NCI-H526 treated with DMSO at 0.1 percent for 48 hours (cell line): ENCODE results near the gene PLXNA4.

Experiments used
- DNase-seq: peaks from one replicate; lab custom pipeline; 2025; lab: John Stamatoyannopoulos, UW

Gene PLXNA4

GRCh38 chr7:132090444-132090843 is 485.8 kb downstream of the PLXNA4 start:
- no peak for DNase-seq

DNA sequence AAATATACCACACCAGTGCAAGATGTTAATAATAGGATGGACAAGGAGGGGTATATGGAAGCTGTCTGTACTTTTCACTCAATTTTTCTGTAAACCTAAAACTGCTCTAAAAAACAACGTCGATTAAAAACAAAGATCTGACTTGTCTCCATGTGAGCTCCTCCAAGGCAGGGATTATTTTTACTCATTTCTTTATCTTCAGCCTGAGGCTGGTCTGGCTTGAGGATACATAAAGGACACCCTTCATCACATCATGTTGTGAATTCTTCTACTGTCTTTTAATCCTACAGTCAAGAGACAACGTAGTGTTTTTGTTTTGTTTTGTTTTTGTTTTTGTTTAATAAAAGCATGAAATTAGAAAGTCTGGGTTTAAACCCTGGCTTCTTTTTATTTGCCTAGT is 486.9 kb downstream of the PLXNA4 start:
- DNase-seq = no peak

DNA sequence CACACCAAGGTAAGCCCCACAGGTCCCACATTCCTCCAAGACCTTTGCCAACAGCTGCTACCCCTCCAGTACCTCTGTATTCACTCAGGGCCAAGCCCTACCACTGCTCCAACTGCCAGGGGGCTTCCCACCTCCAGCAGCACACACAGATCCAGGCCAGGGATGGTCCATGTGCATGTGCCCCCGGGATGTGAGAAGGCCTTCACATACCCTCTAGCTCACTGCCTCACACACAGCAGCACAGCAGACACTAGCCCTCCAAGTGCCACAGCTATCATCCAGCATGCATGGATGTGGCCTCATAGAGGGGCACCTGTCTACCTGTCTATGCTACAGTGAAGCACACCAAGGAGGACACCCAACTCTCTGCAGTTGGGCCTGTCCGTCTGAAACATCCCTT is 488.8 kb downstream of the PLXNA4 start:
- DNase-seq = no peak

DNA sequence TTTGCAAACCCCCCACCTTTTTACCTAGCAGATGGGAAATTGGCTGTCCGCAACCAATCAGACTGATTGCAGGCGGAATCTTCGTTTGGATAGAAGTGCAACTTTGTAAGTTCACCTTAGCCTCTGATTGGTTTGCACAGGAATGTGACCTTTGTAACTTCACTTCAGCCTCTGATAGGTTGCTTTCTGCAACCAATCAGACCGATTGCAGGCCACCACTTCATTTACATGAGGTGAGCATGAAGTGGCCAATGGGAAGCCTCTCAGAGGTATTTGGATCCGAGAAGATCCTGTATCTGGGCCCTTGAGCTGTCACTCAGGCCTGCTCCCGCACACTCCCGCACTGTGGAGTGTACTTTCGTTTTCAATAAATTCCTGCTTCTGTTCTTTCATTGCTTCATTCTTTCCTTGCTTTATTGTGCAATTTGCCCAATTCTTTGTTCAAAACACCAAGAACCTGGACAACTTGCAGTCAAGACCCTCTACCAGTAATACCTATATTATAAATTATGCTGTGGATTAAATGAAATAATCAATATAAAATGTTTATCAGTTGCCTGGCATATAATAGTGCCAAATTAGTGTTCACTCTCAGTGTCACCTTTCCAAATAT is 491.4 kb downstream of the PLXNA4 start:
- no peak for DNase-seq

DNA sequence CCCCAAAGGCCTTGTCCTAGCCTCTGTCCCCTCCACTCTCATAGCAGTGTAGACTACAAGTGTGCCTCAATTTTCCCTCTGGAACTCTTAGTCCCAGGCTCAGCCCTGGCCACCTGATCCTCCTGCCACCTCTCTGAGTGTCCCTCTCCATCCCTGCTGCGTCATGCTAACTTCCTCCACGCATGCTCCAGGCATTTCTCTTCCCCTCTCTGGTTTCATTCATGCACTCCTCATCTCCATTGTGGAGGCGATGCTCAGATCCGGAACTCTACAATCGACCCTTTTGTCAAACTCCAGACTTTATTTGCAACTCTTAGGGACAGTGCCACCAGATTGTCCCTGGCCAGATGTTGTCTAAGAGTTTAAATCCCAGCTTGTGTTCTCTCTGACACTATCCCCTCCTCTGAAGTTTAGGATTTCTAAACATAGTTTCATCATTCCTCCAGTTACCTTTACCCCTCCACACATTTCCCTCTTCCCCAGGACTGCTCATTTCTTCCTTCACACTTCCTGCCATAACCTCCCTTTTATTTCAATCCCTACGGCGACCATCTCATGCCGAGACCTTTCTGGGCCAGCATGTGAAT is 492.6 kb downstream of the PLXNA4 start:
- DNase-seq = no peak

DNA sequence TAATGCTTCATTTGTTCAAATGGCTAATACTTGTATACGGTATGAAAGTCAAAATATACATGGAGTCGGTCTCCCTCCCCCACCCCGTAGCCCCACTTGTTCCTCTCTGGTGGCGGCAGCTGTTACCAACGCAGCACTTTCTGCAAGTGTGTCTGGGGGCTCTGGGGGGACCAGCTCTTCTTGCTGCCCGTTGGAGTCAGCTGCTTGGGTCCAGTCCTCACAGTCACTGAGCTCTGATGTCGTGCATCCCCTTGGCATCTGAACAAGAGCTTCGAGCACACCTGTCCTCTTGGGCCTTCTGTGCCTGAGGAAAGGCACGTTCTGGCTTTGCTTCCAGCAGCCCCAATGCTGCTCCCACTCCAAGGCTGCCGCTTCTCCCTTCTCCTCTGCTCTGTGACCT is 493.1 kb downstream of the PLXNA4 start:
- no peak for DNase-seq

- DNase-seq = no peak
Observed at GRCh38 chr7:132082394-132082793, 493.9 kb downstream of the PLXNA4 start.

DNA sequence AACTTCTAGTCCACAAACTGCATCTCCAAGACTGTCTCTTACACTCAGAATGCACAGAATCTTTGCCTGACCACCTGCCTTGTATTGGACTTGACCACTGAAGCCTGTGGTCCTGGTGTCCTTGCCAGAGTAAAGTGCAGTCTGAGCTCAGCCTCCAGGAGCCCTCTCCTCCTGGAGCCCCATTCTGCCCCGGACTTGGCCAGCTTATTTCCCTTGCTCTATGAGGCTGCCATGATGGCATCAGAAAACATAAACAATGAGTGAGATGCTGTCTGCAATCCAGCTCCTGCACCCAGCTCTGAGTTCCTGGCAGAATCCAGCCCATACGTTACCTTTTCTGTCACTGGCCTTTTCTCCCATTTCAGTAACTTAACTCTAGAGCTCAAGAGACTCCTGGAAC is 494.6 kb downstream of the PLXNA4 start:
- no peak for DNase-seq

GRCh38 chr7:132080967-132081668 is 495.2 kb downstream of the PLXNA4 start:
- DNase-seq = no peak

DNA sequence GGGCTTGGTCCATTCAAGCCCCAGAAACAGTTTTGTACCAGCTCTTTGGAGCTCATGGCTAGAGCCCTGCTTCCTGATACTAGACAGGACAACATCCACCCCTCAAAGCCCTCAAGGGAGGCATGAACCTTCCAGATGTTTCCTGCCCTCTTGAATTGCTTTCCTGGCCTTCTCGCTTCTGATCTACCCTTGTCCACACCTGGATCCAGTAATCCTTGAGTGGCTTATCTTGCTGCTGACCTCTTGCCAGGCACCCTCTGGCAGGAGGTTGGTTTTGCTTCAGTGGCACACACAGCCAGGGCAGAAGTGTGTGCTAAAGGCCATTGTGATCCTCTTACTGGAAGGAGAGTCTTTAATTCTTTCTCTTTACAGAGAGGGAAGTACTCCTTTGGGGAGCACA is 495.8 kb downstream of the PLXNA4 start:
- no peak for DNase-seq

DNA sequence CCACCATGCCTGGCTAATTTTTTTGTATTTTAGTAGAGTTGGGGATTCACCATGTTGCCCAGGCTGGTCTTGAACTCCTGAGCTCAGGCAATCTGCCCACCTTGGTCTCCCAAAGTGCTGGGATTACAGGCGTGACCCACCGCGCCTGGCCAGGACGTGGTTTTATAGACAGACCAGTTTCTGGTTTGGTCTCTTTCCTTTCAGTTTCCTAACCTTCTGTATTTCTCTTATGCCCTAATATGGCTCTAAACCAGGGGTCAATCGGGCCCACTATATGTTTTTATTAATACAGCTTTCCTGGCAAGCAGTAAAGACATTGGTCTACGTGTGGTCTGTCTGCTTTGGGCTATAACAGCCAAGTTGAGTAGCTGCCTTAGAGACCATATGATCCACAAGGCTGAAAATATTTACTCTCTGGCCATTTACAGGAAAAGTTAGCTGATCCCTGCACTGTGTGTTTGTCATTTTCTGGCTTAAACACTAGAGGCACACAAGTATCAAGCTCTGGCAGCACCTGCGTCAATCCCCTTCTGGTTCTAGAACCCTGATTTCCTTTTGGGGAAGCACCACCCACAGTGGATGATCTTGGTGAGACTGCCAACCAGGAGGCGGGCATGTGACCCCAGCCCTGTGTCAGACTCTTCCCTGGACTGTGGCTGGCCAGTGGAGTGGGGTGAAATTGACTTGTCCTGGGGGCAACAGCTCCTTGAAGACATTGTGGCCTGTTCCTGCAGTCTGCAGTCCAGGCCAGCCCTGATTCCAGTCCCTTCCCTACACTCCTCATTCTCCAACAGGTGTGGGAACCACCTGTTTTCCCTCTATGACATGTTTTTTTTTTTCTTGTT is 497.2 kb downstream of the PLXNA4 start:
- no peak for DNase-seq

GRCh38 chr7:132077971-132078685 is 498.1 kb downstream of the PLXNA4 start:
- no peak for DNase-seq

DNA sequence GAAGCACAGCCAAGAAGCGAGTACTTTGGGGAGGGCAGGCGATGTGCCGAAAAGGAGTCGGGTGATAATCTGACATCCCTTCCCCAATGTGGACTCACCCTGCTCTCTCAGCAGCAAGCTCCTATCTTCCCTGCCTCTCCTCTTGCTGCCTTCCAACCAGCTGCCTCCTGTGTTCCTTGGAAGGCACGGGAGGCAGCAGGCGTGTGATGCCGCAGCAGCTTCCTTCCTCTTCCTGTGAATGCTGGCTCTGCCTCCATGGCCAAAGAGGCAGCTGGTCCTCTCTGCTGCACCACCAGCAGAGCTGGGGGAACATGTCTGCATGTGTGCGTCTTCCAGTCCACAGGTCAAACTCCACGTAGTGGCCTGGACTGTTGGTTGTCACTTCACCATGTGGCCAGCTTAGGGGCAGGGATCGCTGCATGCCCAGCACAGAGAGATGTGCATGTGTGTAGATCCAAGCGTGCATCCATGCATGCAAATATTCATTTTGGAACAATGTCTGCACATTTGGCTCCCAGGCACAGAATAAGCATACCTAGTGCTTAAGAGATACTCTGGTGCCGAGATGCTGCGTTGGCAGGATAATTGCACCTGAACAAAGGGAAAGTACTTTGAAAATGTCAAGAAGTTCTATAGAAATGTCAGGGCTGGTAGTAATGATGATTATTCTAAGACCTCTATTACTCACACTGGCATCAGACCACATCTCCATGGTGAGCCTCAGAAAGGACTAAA is 499.8 kb downstream of the PLXNA4 start:
- no peak for DNase-seq

GRCh38 chr7:132075515-132075914 is 500.8 kb downstream of the PLXNA4 start:
- DNase-seq = no peak

DNA sequence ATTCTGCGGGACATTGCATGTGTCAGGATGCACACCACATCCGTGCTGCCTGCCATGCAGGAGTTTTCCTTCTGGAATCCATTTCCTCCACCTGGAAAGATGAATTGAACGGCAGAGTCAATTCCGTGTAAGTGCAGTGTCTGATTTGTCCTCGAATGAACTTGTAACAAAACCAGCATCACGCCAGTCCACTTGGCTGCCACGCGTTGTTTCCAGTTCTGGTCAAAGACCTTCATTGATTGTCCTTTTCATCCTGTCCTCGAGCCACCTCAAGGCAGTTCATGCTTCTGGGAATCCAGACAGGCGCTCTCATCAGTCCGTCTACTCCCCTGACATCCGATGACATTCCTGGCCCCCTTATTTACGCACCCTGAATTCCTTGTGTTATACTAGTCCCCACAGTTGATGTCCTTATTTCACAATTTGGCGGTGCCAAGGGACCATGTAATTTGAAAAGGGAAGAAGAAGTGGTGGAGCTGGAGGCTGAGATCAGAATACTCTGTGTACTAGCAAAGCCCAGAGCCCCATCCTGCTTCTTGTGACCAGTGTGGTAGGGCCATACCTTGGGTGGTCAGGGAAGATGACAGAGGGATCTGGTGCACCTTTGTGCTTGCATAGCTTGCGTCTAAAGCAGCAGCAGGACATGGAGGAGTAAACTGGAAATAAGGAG is 502.2 kb downstream of the PLXNA4 start:
- no peak for DNase-seq
